Inflammatory macrophage treated with lipopolysaccharide for 4 hours (primary cell): ENCODE results near the gene C1orf159.
"Not testable (repeated sequence)": the region's sequence is repeated elsewhere in the genome, so short reads cannot be mapped to it uniquely, and the experiment has no call there.

Source experiments
- DNase-seq: peaks from one replicate; pipeline ENCODE4 v3.0.0-alpha.2; 2020

Gene C1orf159

GRCh38 chr1:1079408-1080121, 36.3 kb downstream of the C1orf159 start:
- no peak for DNase-seq

GRCh38 chr1:1077396-1077795, 38.5 kb downstream of the C1orf159 start:
- DNase-seq: not testable (repeated sequence)

DNA sequence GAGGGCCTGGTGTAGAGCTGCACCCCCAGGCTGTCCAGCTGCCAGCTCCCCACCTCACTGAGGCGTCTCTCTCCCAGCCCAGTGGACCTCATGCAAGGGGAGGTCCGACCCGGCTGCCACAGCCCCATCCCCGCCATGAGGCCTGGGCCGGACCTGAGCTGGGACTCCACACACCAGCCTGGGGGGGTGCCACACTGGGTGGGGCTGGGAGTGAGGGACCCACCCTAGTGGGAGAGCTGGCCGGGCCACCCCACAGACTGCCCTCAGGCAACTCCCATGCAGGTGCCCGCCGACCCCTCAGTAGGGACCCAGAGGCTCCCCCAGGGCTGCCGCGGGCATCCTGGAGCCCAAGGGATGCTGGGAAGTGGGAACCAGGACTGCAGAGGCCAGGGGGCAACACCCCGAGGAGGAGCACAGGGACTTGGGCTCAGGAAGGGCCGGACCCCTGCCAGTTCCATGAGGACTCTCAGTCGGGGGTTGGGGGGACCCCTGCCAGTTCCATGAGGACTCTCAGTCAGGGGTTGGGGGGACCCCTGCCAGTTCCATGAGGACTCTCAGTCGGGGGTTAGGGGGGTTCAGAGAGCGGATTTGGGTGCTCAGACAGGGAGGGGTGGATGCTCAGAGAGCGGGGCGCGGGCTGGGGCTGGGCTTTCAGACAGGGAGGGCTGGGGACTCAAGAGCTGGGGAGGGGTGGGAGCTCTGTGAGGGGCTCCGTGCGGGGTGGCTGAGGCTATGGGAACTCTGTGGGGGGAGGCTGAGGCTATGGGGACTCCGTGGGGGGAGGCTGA, 40.5 kb downstream of the C1orf159 start:
- no peak for DNase-seq

GRCh38 chr1:1074631-1075147, 41.2 kb downstream of the C1orf159 start:
- DNase-seq: no peak

DNA sequence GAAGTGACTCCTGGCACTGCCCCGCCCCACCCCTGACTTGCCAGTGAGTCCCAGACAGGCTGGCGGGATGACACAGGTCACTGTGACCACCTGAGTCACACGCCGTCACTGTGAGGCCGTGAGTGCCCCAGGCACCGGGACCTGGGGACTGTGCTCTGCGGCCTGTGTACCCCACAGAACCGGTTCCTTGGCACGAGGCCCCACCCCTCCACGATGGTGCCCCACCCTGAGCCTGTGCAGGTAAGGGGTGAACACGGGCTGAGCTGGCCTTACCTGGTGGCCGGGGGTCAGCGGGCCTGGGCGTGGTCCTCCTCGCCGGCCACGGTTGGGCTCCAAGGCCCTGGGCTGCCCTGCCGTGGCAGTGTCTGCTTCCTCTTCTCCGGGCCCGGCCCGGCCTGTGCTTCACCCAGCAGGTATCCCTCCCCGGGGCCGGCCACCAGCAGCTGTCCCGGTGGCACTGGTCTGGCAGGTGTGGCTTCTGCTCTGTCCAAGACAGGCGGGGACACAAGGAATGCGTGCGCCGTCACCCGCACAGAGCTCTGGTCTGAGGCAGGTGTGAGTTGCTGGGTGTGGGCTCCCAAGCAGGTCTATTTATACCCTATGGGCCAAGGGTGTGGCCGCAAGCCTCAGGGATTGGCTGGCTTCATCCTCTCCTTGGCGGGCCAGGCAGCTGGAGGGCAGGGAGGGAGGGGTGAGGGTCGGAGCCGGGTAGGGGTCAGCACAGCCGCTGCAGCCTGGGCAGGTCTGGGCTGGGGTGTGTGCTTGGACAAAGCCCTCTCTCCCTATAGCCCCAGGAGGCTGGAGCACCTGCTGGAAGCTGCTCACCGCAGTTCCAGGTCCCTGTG, 41.9 kb downstream of the C1orf159 start, which contains the start of gene RNF223:
TSS of gene RNF223 (minus strand) at position 564 of the 845 bp plus-strand sequence. CDS start 1,740 bp downstream, outside the sequence.
- DNase-seq: no peak

- no peak for DNase-seq
Observed at GRCh38 chr1:1072849-1073742, 42.8 kb downstream of the C1orf159 start.

GRCh38 chr1:1072299-1072848, 43.5 kb downstream of the C1orf159 start:
- DNase-seq: no peak

DNA sequence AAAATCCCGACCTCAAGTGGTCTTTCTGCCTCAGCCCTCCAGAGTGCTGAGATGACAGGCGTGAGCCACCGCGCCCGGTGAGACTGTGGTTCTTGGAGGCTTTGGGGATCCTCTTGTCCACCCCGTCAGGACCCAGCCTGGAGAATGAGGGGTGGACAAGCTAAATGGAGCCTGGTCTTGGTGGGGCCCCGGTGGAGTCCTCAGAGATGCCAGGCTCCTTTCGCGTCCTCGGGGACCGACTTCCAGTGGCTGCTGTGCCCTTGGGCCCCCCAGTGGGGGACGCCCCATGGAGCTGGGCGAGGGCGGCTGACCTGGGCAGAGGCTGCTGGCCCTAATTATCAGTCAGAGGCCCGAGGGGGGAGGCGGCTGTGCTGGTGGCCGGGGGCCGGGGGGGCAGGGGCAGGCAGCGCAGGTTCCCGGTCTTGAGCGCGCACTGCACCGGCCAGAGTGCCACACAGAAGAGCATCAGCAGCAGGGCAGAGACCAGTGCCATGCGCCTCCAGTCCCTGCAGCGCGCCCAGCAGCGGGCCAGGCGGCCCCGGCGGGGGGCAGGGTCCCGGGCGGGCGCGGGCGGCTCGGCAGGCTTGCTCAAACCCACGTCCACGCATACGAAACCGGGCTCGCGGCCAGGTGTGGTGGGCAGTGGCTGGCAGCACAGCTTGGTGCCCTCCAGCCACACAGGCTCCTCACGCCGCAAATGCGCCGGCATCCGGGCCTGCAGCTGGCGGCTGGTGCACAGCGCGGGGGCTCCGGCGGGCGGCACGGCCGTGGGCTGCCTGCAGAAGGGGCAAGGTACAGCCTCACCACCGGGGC, 44.2 kb downstream of the C1orf159 start:
- no peak for DNase-seq

DNA sequence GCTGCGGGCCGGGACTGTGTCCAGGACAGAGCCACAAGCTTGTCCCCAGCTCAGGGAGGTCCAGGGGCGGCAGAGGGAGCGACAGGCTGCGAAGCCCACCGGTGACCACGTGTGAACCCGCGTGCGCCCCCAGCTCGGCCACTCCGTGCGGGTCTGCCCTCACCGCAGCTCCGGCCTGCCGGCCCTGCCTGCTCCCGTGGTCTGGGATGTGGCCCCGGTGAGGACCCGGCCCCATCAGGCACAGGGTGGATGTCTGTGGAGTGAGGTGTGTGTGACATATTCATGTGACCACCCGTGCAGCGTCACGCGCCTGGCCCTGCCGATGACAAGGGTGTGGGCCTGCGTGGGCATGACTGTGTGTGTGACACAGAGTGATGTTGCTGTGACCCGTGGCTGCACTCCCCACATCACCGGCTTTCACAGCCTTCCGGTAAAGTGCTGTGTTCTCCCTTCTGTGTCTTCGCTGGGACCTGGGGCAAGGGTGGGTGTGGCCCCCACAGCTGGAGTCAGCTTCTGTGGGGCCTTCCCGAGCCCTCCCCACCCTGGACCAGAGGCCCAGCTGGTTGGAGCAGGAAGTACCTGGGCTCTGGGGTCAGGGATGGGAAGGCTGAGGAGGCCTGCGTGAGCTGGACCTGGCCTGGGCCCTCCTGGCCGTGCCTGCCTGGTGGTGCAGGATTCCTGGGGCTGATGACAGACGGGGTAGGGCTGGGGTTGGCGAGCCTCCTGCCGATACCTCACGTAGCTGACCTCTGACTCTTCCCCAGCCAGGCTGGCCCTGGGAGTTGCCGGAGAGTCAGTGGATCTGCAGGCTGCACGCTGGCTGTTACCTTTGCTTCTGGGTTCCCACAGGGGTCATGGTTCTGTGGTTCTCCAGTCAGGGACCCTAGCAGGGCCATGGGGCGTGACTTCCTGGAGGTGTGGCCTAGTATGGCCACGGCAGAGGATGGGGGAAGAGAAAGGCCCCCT, 45.9 kb downstream of the C1orf159 start:
- DNase-seq: peak; percentile 57

GRCh38 chr1:1069056-1069710, 46.7 kb downstream of the C1orf159 start:
- DNase-seq: peak; percentile 54

DNA sequence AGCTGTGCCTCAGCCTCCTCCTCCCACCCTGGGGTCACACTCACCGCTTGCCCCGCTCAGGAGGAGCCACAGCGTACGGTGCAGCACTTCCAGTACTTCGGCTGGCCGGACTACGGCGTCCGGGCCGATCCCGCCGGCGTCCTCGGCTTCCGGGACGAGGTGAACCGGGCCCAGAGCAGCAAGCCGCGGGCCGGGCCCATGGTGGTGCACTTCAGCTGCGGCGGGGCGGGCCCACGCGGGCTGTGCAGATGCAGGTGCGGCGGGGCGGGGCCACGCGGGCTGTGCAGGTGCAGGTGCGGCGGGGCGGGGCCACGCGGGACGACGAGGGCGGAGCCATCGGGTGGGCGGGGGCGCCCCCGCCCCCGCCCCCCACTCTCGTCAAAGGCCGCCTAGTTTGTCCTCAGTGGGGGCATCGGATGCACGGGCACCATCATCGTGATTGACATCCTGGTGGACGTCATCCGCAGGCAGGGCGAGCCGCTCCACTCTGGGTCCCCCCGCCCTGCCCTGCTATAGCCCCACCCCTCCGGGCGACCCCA, 47.3 kb downstream of the C1orf159 start:
- no peak for DNase-seq

GRCh38 chr1:1067860-1068516, 47.9 kb downstream of the C1orf159 start:
- DNase-seq: no peak

- DNase-seq: no peak
Observed at GRCh38 chr1:1067284-1067859, 48.5 kb downstream of the C1orf159 start.

GRCh38 chr1:1066403-1067283, 49.2 kb downstream of the C1orf159 start:
- no peak for DNase-seq

DNA sequence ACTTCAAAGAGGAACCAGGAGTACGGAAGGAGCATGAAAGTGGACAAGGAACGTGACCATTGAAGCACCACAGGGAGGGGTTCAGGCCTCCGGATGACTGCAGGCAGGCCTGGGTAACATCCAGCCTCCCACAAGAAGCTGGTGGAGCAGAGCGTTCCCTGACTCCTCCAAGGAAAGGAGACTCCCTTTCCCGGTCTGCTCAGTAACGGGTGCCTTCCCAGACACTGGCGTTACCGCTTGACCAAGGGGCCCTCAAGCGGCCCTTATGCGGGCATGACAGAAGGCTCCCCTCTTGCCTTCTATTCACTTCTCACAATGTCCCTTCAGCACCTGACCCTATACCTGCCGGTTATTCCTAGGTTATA, 50.0 kb downstream of the C1orf159 start:
- not testable (repeated sequence) for DNase-seq

GRCh38 chr1:1065265-1065939, 50.5 kb downstream of the C1orf159 start:
- no peak for DNase-seq
